Lower leg skin (tissue), 4 donors: ENCODE measurements around the gene RNF227. TPM values are rescaled to one million over a fixed set of nuclear protein-coding genes. Genes with fewer than 3 reads are reported as not detected.

Experiments used
- DNase-seq, 2 donors: peaks; one replicate each; pipeline ENCODE4 v3.0.0-alpha.2; 2019; ENCODE audit warnings: low spot score in 2 of 2
- H3K4me3 ChIP-seq: fragments of 200-600 bp; sonication (generic); 2 replicates; pipeline ENCODE4 v1.5.1; 2017; ENCODE audit warnings: mild to moderate bottlenecking, low read depth; ENCODE audit not compliant: poor library complexity, severe bottlenecking
- CTCF ChIP-seq, 3 donors: fragments of 450-650 bp; IDR thresholded peaks; one replicate each; pipeline ENCODE4 v1.5.1; 2016; ENCODE audit warnings: antibody characterized with exemption in 3 of 3, mild to moderate bottlenecking in 3 of 3, moderate library complexity in 2 of 3
- POLR2A ChIP-seq, 2 donors: fragments of 450-650 bp; IDR thresholded peaks; one replicate each; pipeline ENCODE4 v1.6.1; 2016 to 2017; ENCODE audit warnings: antibody characterized with exemption in 2 of 2, mild to moderate bottlenecking in 1 of 2, moderate library complexity in 1 of 2
- WGBS, 2 donors: methylation state at CpG; one replicate each; pipeline ENCODE4 v1.1.5; 2018; 5-methylcytosine and 5-hydroxymethylcytosine counted together
- intact Hi-C: fragments of 100-400 bp; cut with DNase I; formaldehyde crosslinking; loops from one replicate; pipeline ENCODE4 v1.15.0; 2023; ENCODE audit warnings: low total_unique reads
- total RNA-seq, 4 donors: library from RNA; depleted of rRNA; stranded (reverse); fragments of >200 nt; gene quantifications; one replicate each; pipeline ENCODE4 v1.1.0, GENCODE V29; 2016

The RNF227 gene
- total RNA-seq, 4 donors from 2014 or later, result 111 to 202 (median 172) TPM

DNA sequence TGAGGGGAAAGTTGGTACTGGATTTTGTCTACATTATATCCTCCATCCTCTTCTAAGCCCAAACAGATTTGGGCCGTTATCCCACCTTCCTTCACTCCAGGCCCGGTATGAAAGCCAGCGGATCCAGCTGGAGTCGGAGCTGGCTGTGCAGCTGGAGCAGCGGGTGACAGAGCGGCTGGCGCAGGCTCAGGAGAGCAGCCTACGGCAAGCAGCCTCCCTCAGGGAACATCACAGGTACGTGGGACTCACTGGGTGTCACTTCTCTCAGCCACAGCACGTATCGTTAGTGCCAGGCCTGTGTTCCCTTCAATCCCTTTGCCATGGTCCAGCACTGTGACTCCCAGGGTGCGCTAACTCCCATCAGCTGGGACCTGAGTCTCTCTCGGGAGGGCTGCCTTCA is 27.2 kb upstream of the RNF227 start:
- DNase-seq, result no peak
- TF ChIP-seq CTCF (IDR thresholded peaks at IDR 0.05), result no peak
- TF ChIP-seq POLR2A (IDR thresholded peaks at IDR 0.05), result no peak
- no peak overlapping the region for H3K4me3 ChIP-seq
- 83 to 85% methylated on average over 13 of the region's 13 CpGs for WGBS, 2 donors
- intact Hi-C loops, result no loop called here

DNA sequence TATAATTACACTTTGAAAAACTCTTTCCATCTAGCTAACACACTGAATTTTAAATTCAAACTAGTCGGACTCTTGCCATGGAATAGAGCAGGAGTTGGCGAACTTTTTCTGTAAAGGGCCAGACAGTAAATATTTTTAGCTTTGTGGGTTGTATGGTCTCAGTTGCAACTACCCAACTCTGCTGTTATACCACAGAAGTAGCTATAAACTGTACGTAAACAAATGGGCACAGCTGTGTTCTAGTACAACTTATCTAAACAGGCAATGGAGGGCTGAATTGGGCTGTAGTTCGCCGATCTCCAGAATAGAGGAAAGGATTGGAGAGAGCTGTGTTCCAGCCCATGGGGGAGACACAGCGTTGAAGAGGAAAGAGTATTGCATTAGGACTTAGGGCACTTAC is 24.7 kb upstream of the RNF227 start:
- intact Hi-C loops, result no loop called here
- TF ChIP-seq POLR2A (IDR thresholded peaks at IDR 0.05) (no peak), CTCF (IDR thresholded peaks at IDR 0.05) (no peak)
- WGBS, 2 donors, result 92 to 93% methylated on average over 6 of the region's 6 CpGs
- no peak overlapping the region for H3K4me3 ChIP-seq
- DNase-seq, result no peak

DNA sequence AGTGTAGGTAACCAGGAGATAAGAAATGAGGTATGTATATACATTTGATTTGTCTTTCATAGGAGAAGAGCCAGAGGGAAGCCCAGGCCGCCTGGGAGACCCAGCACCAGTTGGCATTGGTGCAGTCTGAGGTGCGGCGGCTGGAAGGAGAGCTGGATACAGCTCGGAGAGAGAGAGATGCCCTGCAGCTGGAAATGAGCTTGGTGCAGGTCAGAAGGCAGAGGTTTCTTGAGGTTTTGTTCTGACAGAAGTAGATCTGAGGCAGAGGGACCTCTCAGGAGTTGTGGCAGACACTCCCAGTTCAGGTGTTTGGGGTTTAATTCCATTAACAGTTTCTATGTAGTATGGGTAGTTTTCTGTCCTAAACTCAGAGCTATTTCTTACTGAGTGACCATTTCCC is 23.9 kb upstream of the RNF227 start:
- TF ChIP-seq CTCF (IDR thresholded peaks at IDR 0.05) (no peak), POLR2A (IDR thresholded peaks at IDR 0.05) (no peak)
- WGBS, 2 donors, result 91 to 96% methylated on average over 4 of the region's 4 CpGs
- no peak for DNase-seq
- H3K4me3 ChIP-seq, result no peak overlapping the region
- intact Hi-C loops, result no loop called here

DNA sequence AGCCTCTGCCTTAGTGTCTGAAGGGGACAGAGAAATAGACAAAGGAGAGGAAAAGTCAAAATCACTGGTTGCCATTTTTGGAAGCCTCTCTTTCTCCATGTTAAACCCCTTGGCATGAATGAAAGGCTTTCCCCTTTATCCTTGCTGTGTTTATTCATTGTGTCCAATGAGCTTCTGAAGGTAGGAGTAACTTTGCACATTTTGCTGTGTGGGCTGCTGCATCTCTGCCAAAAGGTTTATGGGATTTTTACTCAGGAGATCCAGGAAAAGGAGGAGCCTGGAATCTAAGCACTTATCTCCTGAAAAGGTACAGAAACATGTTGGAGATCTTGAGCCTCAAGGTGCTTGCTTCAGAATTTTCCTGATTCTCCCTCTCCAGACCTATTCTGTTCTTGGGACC is 19.8 kb upstream of the RNF227 start:
- H3K4me3 ChIP-seq, result no peak overlapping the region
- no peak for DNase-seq
- intact Hi-C loops, result no loop called here
- TF ChIP-seq POLR2A (IDR thresholded peaks at IDR 0.05) (no peak), CTCF (IDR thresholded peaks at IDR 0.05) (no peak)

GRCh38 chr17:7932949-7933348 is 16.9 kb upstream of the RNF227 start:
- H3K4me3 ChIP-seq, result peak overlapping the region; percentile 73
- WGBS, 2 donors, result 1 to 3% methylated on average over 16 of the region's 16 CpGs
- TF ChIP-seq CTCF (IDR thresholded peaks at IDR 0.05) (no peak), POLR2A (IDR thresholded peaks at IDR 0.05) (no peak)
- intact Hi-C loops, result no loop called here
- no peak for DNase-seq

DNA sequence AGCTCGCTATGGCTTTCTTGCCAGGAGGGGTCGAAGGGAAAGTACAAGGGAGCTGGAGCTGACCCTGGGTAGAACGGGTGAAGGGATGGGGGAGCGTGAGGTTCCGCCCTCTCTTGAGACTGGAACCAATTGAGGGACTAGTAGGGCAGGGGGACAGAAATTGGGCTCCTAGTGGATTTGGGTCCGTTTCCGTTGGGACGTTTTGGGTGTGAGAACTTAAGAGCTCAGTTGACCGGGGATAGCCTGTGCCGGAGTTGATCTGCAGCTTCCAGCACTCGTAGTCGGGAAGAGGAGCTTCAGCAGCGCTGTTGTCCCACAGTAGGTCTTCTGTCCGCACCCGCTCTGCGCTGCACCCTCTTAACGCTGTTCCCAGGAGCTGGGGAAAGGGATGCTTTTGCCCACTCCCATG is 16.4 kb upstream of the RNF227 start:
- TF ChIP-seq CTCF (IDR thresholded peaks at IDR 0.05) (no peak), POLR2A (IDR thresholded peaks at IDR 0.05) (no peak)
- peak overlapping the region; percentile 73 for H3K4me3 ChIP-seq
- intact Hi-C loops, result no loop called here
- DNase-seq, result no peak
- 0 to 1% methylated on average over 17 of the region's 17 CpGs for WGBS, 2 donors
